Caco-2 (cell line): ENCODE results near the gene KCNQ5. TPM values are rescaled to one million over a fixed set of nuclear protein-coding genes. Genes with fewer than 3 reads are reported as not detected.

Source experiments
- BruUV-seq: library from RNA; stranded (reverse); fragments of 400-500 nt; replicated peaks from 2 replicates; lab custom pipeline; 2021; lab: Mats Ljungman, UMichigan
- CTCF ChIA-PET: fragments of 300-600 bp; sonication (Branson Sonifier 250); formaldehyde crosslinking; loops from one replicate; lab custom pipeline; 2022; ENCODE audit warnings: antibody characterized with exemption; lab: Charles Lee
- POLR2A ChIA-PET: fragments of 300-600 bp; sonication (Branson Sonifier 250); formaldehyde crosslinking; loops from one replicate; lab custom pipeline; 2022; ENCODE audit warnings: antibody characterized with exemption; lab: Charles Lee
- DNase-seq, 2 experiments: peaks; one replicate each; pipeline versions ENCODE4 v3.0.0 to v3.0.0-alpha.2; 2020 to 2022
- H3K27me3 ChIP-seq: replicated peaks from 2 replicates; pipeline ENCODE4 v1.6.0; 2011; ENCODE audit warnings: low read length; ENCODE audit not compliant: control insufficient read depth, insufficient read depth
- H3K36me3 ChIP-seq: 2 replicates; pipeline ENCODE4 v1.5.1; 2011; ENCODE audit warnings: low read length; ENCODE audit not compliant: control insufficient read depth, insufficient read depth
- H3K4me1 ChIP-seq: fragments of 250-450 bp; sonication (Bioruptor Pico); 2 replicates; pipeline ENCODE4 v1.5.1; 2020; ENCODE audit warnings: mild to moderate bottlenecking
- H3K4me3 ChIP-seq: 2 replicates; pipeline ENCODE4 v1.5.1; 2011; ENCODE audit warnings: low read depth, mild to moderate bottlenecking, control low read depth, low read length
- H3K9me3 ChIP-seq: fragments of 250-450 bp; sonication (Bioruptor Pico); 2 replicates; pipeline ENCODE4 v1.5.1; 2020; ENCODE audit warnings: mild to moderate bottlenecking, moderate library complexity
- H3K27ac Mint-ChIP-seq: one replicate; pipeline ENCODE4 v1.8.0; 2022; ENCODE audit warnings: mixed read lengths; ENCODE audit not compliant: unreplicated experiment
- H3K27me3 Mint-ChIP-seq: one replicate; pipeline ENCODE4 v1.8.0; 2022; ENCODE audit warnings: mixed read lengths; ENCODE audit not compliant: insufficient read depth, unreplicated experiment
- H3K36me3 Mint-ChIP-seq: one replicate; pipeline ENCODE4 v1.8.0; 2022; ENCODE audit warnings: mild to moderate bottlenecking, mixed read lengths; ENCODE audit not compliant: insufficient read depth, unreplicated experiment
- H3K4me1 Mint-ChIP-seq: one replicate; pipeline ENCODE4 v1.8.0; 2022; ENCODE audit warnings: low read depth, mixed read lengths; ENCODE audit not compliant: unreplicated experiment
- H3K4me3 Mint-ChIP-seq: one replicate; pipeline ENCODE4 v1.8.0; 2022; ENCODE audit warnings: mild to moderate bottlenecking, moderate library complexity, mixed read lengths; ENCODE audit not compliant: unreplicated experiment
- H3K9me3 Mint-ChIP-seq: one replicate; pipeline ENCODE4 v1.8.0; 2022; ENCODE audit warnings: mixed read lengths; ENCODE audit not compliant: unreplicated experiment
- intact Hi-C: fragments of 100-400 bp; cut with micrococcal nuclease; formaldehyde crosslinking; loops from one replicate; pipeline ENCODE4 v1.10.0; 2022; ENCODE audit not compliant: unreplicated experiment
- total RNA-seq: library from RNA; stranded (reverse); gene quantifications from 2 replicates; pipeline ENCODE4 v1.2.3, GENCODE V29; 2022
- TF ChIP-seq, protein P1 (sequence below), 2 experiments: fragments of 200-600 bp in 1 of 2; IDR thresholded peaks; 1 replicate in 1 of 2; 2 replicates in 1 of 2; pipeline versions ENCODE4 v1.5.1 to v1.8.0; 2011 to 2022; ENCODE audit warnings: antibody characterized with exemption in 1 of 2, control low read depth in 1 of 2, inconsistent platforms in 1 of 2, low read depth in 1 of 2, low read length in 1 of 2, mild to moderate bottlenecking in 1 of 2, moderate library complexity in 1 of 2; ENCODE audit not compliant: insufficient read depth in 1 of 2, severe bottlenecking in 1 of 2, unreplicated experiment in 1 of 2

KCNQ5 gene
- total RNA-seq, 1 experiment from 2014 or later: 0.20 TPM

DNA sequence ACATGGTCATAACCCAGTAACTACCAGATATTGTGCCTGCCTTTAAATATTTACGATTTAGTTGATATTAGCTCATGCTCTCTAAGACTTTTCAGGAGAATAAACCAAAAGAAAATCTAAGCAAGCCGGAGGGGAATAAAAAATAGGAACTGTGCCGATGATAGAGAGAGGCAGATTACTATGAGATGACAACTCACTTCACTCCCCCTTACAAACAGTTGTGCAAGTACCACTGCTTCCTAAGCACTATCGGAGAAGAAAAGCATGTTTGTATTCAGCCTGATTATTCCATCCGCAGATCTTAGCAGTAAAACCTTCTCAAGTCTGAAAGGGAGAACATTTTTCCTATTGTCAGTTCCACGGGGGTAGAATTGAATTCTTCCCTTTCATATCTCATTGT is 294.4 kb downstream of the KCNQ5 start:
- H3K27me3 ChIP-seq: no peaks in the 10 kb centered on the region
- H3K36me3 ChIP-seq: no peaks in the 10 kb centered on the region
- Mint-ChIP-seq H3K36me3 (no peaks in the 10 kb centered on the region), H3K4me3 (no peak overlapping the region), H3K4me1 (peaks cover 8% of the 10 kb centered on the region), H3K27me3 (no peaks in the 10 kb centered on the region), H3K27ac (no peak overlapping the region), H3K9me3 (no peaks in the 10 kb centered on the region)
- TF ChIP-seq, protein P1, sequence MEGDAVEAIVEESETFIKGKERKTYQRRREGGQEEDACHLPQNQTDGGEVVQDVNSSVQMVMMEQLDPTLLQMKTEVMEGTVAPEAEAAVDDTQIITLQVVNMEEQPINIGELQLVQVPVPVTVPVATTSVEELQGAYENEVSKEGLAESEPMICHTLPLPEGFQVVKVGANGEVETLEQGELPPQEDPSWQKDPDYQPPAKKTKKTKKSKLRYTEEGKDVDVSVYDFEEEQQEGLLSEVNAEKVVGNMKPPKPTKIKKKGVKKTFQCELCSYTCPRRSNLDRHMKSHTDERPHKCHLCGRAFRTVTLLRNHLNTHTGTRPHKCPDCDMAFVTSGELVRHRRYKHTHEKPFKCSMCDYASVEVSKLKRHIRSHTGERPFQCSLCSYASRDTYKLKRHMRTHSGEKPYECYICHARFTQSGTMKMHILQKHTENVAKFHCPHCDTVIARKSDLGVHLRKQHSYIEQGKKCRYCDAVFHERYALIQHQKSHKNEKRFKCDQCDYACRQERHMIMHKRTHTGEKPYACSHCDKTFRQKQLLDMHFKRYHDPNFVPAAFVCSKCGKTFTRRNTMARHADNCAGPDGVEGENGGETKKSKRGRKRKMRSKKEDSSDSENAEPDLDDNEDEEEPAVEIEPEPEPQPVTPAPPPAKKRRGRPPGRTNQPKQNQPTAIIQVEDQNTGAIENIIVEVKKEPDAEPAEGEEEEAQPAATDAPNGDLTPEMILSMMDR (IDR thresholded peaks at IDR 0.05; ENCODE audit: insufficient read depth in 1 of 2, low read depth in 1 of 2, low read length in 1 of 2, severe bottlenecking in 1 of 2, unreplicated experiment in 1 of 2): no peak
- ChIA-PET POLR2A (no interaction called here), CTCF (no interaction called here)
- no peaks in the 10 kb centered on the region for H3K9me3 ChIP-seq
- no peak overlapping the region for H3K4me3 ChIP-seq
- BruUV-seq: no TSS peak
- peaks cover 8% of the 10 kb centered on the region for H3K4me1 ChIP-seq
- no peak for DNase-seq
- intact Hi-C loops: no loop called here

DNA sequence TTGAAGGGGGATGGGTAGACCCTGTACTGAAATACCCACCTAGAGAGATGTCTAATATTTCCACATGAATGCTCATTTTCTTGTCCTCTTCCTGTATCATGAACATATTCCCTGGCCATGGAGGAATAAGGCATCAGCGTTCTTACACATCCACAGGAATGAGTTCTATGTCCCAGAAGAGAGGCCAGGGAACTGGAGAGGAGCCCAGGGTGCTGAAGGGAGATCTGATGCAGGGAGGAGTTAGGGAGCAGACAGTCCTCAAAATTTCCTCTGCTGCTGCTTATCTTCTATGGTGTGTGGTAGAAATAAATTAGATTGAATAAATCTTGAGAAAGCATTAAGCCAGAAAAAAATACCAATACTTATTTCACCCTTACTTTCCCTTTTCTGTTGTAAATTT is 295.0 kb downstream of the KCNQ5 start:
- H3K4me1 ChIP-seq: peaks cover 8% of the 10 kb centered on the region
- no peak overlapping the region for H3K4me3 ChIP-seq
- no peaks in the 10 kb centered on the region for H3K36me3 ChIP-seq
- intact Hi-C loops: no loop called here
- no peaks in the 10 kb centered on the region for H3K27me3 ChIP-seq
- no peaks in the 10 kb centered on the region for H3K27me3 Mint-ChIP-seq
- ChIA-PET POLR2A (no interaction called here), CTCF (no interaction called here)
- peaks cover 8% of the 10 kb centered on the region for H3K4me1 Mint-ChIP-seq
- no peak overlapping the region for H3K27ac Mint-ChIP-seq
- H3K36me3 Mint-ChIP-seq: no peaks in the 10 kb centered on the region
- no peak for DNase-seq
- TF ChIP-seq, protein P1 (IDR thresholded peaks at IDR 0.05; ENCODE audit: insufficient read depth in 1 of 2, low read depth in 1 of 2, low read length in 1 of 2, severe bottlenecking in 1 of 2, unreplicated experiment in 1 of 2): no peak
- H3K9me3 ChIP-seq: no peaks in the 10 kb centered on the region
- no peaks in the 10 kb centered on the region for H3K9me3 Mint-ChIP-seq
- H3K4me3 Mint-ChIP-seq: no peak overlapping the region
- no TSS peak for BruUV-seq

GRCh38 chr6:72922401-72922800 is 300.5 kb downstream of the KCNQ5 start:
- Mint-ChIP-seq H3K4me3 (no peak overlapping the region), H3K27ac (no peak overlapping the region), H3K36me3 (no peaks in the 10 kb centered on the region), H3K9me3 (no peaks in the 10 kb centered on the region), H3K27me3 (peaks cover 3% of the 10 kb centered on the region), H3K4me1 (no peaks in the 10 kb centered on the region)
- Histone ChIP-seq H3K9me3 (no peaks in the 10 kb centered on the region), H3K4me1 (no peaks in the 10 kb centered on the region), H3K27me3 (no peaks in the 10 kb centered on the region), H3K4me3 (no peak overlapping the region), H3K36me3 (no peaks in the 10 kb centered on the region)
- no TSS peak for BruUV-seq
- TF ChIP-seq, protein P1 (IDR thresholded peaks at IDR 0.05; ENCODE audit: insufficient read depth in 1 of 2, low read depth in 1 of 2, low read length in 1 of 2, severe bottlenecking in 1 of 2, unreplicated experiment in 1 of 2): no peak
- intact Hi-C loops: no loop called here
- POLR2A ChIA-PET: no interaction called here
- CTCF ChIA-PET: no interaction called here
- no peak for DNase-seq
